Fibroblast of pulmonary artery (primary cell): ENCODE results near the gene NAPA.

ENCODE experiments used
- DNase-seq: peaks from one replicate; pipeline ENCODE4 v3.0.0-alpha.2; 2010; ENCODE audit warnings: low read depth
- H3K4me3 ChIP-seq: replicated peaks from 2 replicates; pipeline ENCODE4 v1.5.1; 2011; ENCODE audit warnings: low read depth, mild to moderate bottlenecking, control low read depth, low read length, moderate library complexity
- CTCF ChIP-seq: IDR thresholded peaks from 2 replicates; pipeline ENCODE4 v1.5.1; 2011; ENCODE audit warnings: mild to moderate bottlenecking, control low read depth, low read length, inconsistent platforms; ENCODE audit errors: missing control alignments

Gene NAPA

GRCh38 chr19:47503826-47504150, 11.1 kb downstream of the NAPA start:
- H3K4me3 ChIP-seq = no peak overlapping the region
- TF ChIP-seq CTCF = no peak
- DNase-seq = no peak

- no peak for TF ChIP-seq CTCF
- no peak overlapping the region for H3K4me3 ChIP-seq
Measured at GRCh38 chr19:47503130-47503825, 11.6 kb downstream of the NAPA start.

GRCh38 chr19:47499863-47500830, 14.7 kb downstream of the NAPA start:
- H3K4me3 ChIP-seq = no peak overlapping the region
- TF ChIP-seq CTCF = no peak
- DNase-seq = no peak

More at GRCh38 chr19:47503130-47503825, 11.6 kb downstream of the NAPA start:
- no peak for DNase-seq

- no peak for DNase-seq
- H3K4me3 ChIP-seq = no peak overlapping the region
- TF ChIP-seq CTCF = no peak
Measured at GRCh38 chr19:47499371-47499770, 15.5 kb downstream of the NAPA start.

- no peak for TF ChIP-seq CTCF
- H3K4me3 ChIP-seq = no peak overlapping the region
- no peak for DNase-seq
Measured at GRCh38 chr19:47498561-47498960, 16.3 kb downstream of the NAPA start.

GRCh38 chr19:47497821-47498520, 16.9 kb downstream of the NAPA start:
- TF ChIP-seq CTCF = no peak
- no peak for DNase-seq
- H3K4me3 ChIP-seq = no peak overlapping the region
